Kidney (tissue), 14 donors: ENCODE measurements around the gene TMEM200A. TPM values are rescaled to one million over a fixed set of nuclear protein-coding genes. Genes with fewer than 3 reads are reported as not detected.

Experiments used
- DNase-seq, 5 donors: peaks; one replicate each; pipeline ENCODE4 v3.0.0-alpha.2; 2013 to 2020
- FAIRE-seq: peaks from 2 replicates; lab custom pipeline; 2012; peaks lifted over from hg19 to GRCh38; lab: Jason Lieb, UNC
- H3K27ac ChIP-seq, 2 donors: one replicate each; pipeline ENCODE4 v1.7.0; 2013; ENCODE audit warnings: low read depth in 2 of 2, low read length in 2 of 2, inconsistent platforms in 1 of 2
- H3K27me3 ChIP-seq: one replicate; pipeline ENCODE4 v1.7.1; 2013; ENCODE audit warnings: low read length, inconsistent platforms; ENCODE audit not compliant: control insufficient read depth, insufficient read depth
- H3K36me3 ChIP-seq, 3 donors: one replicate each; pipeline versions ENCODE4 v1.7.0 to v1.7.1; 2013; ENCODE audit warnings: low read length in 3 of 3, control low read depth in 1 of 3, inconsistent platforms in 1 of 3; ENCODE audit not compliant: insufficient read depth in 3 of 3, control insufficient read depth in 2 of 3
- H3K4me1 ChIP-seq, 3 donors: one replicate each; pipeline versions ENCODE4 v1.7.0 to v1.7.1; 2013; ENCODE audit warnings: low read length in 3 of 3, inconsistent platforms in 1 of 3, low read depth in 1 of 3; ENCODE audit not compliant: control insufficient read depth in 2 of 3, insufficient read depth in 2 of 3
- H3K4me3 ChIP-seq, 3 donors: one replicate each; pipeline versions ENCODE4 v1.7.0 to v1.8.1; 2013; ENCODE audit warnings: low read length in 3 of 3, control low read depth in 1 of 3, inconsistent platforms in 1 of 3
- H3K9ac ChIP-seq, 3 donors: one replicate each; pipeline versions ENCODE4 v1.7.0 to v1.7.1; 2013; ENCODE audit warnings: low read length in 3 of 3, control low read depth in 1 of 3, inconsistent platforms in 1 of 3
- H3K9me3 ChIP-seq, 3 donors: one replicate each; pipeline versions ENCODE4 v1.7.0 to v1.7.1; 2013; ENCODE audit warnings: low read length in 3 of 3, control low read depth in 1 of 3, inconsistent platforms in 1 of 3; ENCODE audit not compliant: control insufficient read depth in 2 of 3, insufficient read depth in 1 of 3
- CTCF ChIP-seq: IDR thresholded peaks from 3 replicates; pipeline ENCODE4 v1.5.1; 2012; ENCODE audit warnings: mild to moderate bottlenecking, moderate library complexity, borderline replicate concordance; ENCODE audit not compliant: insufficient read depth; ENCODE audit errors: extremely low read depth
- intact Hi-C: fragments of 100-400 bp; cut with DNase I; formaldehyde crosslinking; loops from one replicate; pipeline ENCODE4 v1.11.1; 2022
- polyA plus RNA-seq: library from polyadenylated mRNA; stranded (reverse); fragments of 350-450 nt; fragmentation: Illumina TruSeq; extraction: RNeasy Lipid Tissue Mini Kit (QIAGEN cat#74804); gene quantifications from one replicate; pipeline ENCODE4 v1.2.3, GENCODE V29; 2014; ENCODE audit warnings: low read depth, low replicate concordance; ENCODE audit not compliant: insufficient read depth
- total RNA-seq: library from RNA; stranded (reverse); fragmentation: NEBNext Ultra II Directional; extraction: Animal tissue kit (Norgen Biotek cat#: 25700); gene quantifications from one replicate; pipeline ENCODE4 v1.2.1, GENCODE V29; 2021
- donor health status: control.
- donor health status: control.
- donor health status: control.
- donor health status: control.
- donor health status: control.
- donor health status: DM: yes; HTN: yes; CAD: no.
- donor health status: Normal renal cell carcinoma (clear cell type).

Gene TMEM200A
- total and polyA plus RNA-seq, 2 donors from 2014 or later, result 7.7 to 17.9 TPM

- DNase-seq (no peak), FAIRE-seq (no peak)
- H3K9ac ChIP-seq, result no peak overlapping the region
- no peaks in the 10 kb centered on the region for H3K36me3 ChIP-seq
- no peaks in the 10 kb centered on the region for H3K9me3 ChIP-seq
- no peaks in the 10 kb centered on the region for H3K27me3 ChIP-seq
- intact Hi-C loops, result no loop called here
- no peak overlapping the region for H3K4me3 ChIP-seq
- no peak for TF ChIP-seq CTCF
- peaks cover 0 to 6% (median 2%) of the 10 kb centered on the region in 3 donors for H3K4me1 ChIP-seq
- no peak overlapping the region for H3K27ac ChIP-seq
These were observed 60.4 kb downstream of the TMEM200A start for GRCh38 chr6:130426066-130426721.

- Histone ChIP-seq H3K27ac (no peak overlapping the region), H3K27me3 (no peaks in the 10 kb centered on the region), H3K9ac (no peak overlapping the region), H3K9me3 (no peaks in the 10 kb centered on the region), H3K4me3 (no peak overlapping the region), H3K36me3 (no peaks in the 10 kb centered on the region), H3K4me1 (no peaks in the 10 kb centered on the region)
- intact Hi-C loops, result no loop called here
- no peak for DNase-seq
- TF ChIP-seq CTCF, result no peak
- FAIRE-seq, result no peak
These were observed 65.6 kb downstream of the TMEM200A start for GRCh38 chr6:130431346-130431852.

- Histone ChIP-seq H3K9ac (no peak overlapping the region), H3K27ac (no peak overlapping the region), H3K9me3 (no peaks in the 10 kb centered on the region), H3K4me3 (no peak overlapping the region), H3K4me1 (no peaks in the 10 kb centered on the region), H3K36me3 (no peaks in the 10 kb centered on the region), H3K27me3 (no peaks in the 10 kb centered on the region)
- TF ChIP-seq CTCF, result no peak
- intact Hi-C loops, result no loop called here
- no peak for FAIRE-seq
- DNase-seq, result no peak
These were observed 67.0 kb downstream of the TMEM200A start for GRCh38 chr6:130432838-130433237.
